ENCODE results near the gene CNIH2. TPM values are rescaled to one million over a fixed set of nuclear protein-coding genes. Genes with fewer than 3 reads are reported as not detected.
A peak's percentile ranks its signal among the peaks of the same experiment; 100 is the strongest.

Gene CNIH2
- total and polyA plus RNA-seq, 2 of the 13 experiments (the other 11 are each of a cell fraction or from before 2014, with no cell fraction given): 0.60 to 0.69 TPM

- TF ChIP-seq THAP9 (CRISPR knock-in tag; IDR thresholded peaks at IDR 0.05; ENCODE audit: borderline replicate concordance) (peak; percentile 58; the same call in 1 of the 2 replicates), PRDM15 (CRISPR knock-in tag; IDR thresholded peaks at IDR 0.05) (no peak), GABPA (IDR thresholded peaks at IDR 0.05; ENCODE audit: low read depth, low read length) (no peak), GABPA (CRISPR knock-in tag; IDR thresholded peaks at IDR 0.05; ENCODE audit: low read depth) (peak; percentile 56), SNAPC4 (CRISPR knock-in tag; IDR thresholded peaks at IDR 0.05) (no peak), FOSL2 (CRISPR knock-in tag; IDR thresholded peaks at IDR 0.05) (peak; percentile 56), AKNA (CRISPR knock-in tag; IDR thresholded peaks at IDR 0.05; ENCODE audit: borderline replicate concordance) (no peak), SSRP1 (CRISPR knock-in tag; IDR thresholded peaks at IDR 0.05) (no peak), KDM4B (CRISPR knock-in tag; IDR thresholded peaks at IDR 0.05) (peak; percentile 89), ZNF841 (CRISPR knock-in tag; IDR thresholded peaks at IDR 0.05; ENCODE audit: borderline replicate concordance) (no peak)
These were observed 50.5 kb downstream of the CNIH2 start (continued) for GRCh38 chr11:66328302-66329144.

Measured in HepG2 (cell line).